Measurements from ENCODE around the gene MYRIP.
"Not testable (repeated sequence)": the region's sequence is repeated elsewhere in the genome, so short reads cannot be mapped to it uniquely, and the experiment has no call there.

The MYRIP gene

GRCh38 chr3:40237889-40238571, 428.6 kb downstream of the MYRIP start:
- peak; percentile 13 for DNase-seq (ENCODE audit: low spot score)

GRCh38 chr3:40240921-40241320, 431.5 kb downstream of the MYRIP start:
- no peak for DNase-seq (ENCODE audit: low spot score)

GRCh38 chr3:40242216-40242615, 432.8 kb downstream of the MYRIP start:
- no peak for DNase-seq (ENCODE audit: low spot score)

- no peak for DNase-seq (ENCODE audit: low spot score)
Observed at GRCh38 chr3:40242638-40243037, 433.2 kb downstream of the MYRIP start.

GRCh38 chr3:40243056-40243455, 433.6 kb downstream of the MYRIP start:
- DNase-seq (ENCODE audit: low spot score) = no peak

- no peak for DNase-seq (ENCODE audit: low spot score)
Observed at GRCh38 chr3:40247714-40248454, 438.5 kb downstream of the MYRIP start.

- no peak for DNase-seq (ENCODE audit: low spot score)
Observed at GRCh38 chr3:40248591-40248990, 439.2 kb downstream of the MYRIP start.

- DNase-seq (ENCODE audit: low spot score) = no peak
Observed at GRCh38 chr3:40249168-40249567, 439.8 kb downstream of the MYRIP start.

GRCh38 chr3:40254491-40254890, 445.1 kb downstream of the MYRIP start:
- no peak for DNase-seq (ENCODE audit: low spot score)

- DNase-seq (ENCODE audit: low spot score) = no peak
Observed at GRCh38 chr3:40254891-40255290, 445.5 kb downstream of the MYRIP start.

GRCh38 chr3:40255532-40255931, 446.1 kb downstream of the MYRIP start:
- no peak for DNase-seq (ENCODE audit: low spot score)

- DNase-seq (ENCODE audit: low spot score) = no peak
Observed at GRCh38 chr3:40258064-40258463, 448.7 kb downstream of the MYRIP start.

- DNase-seq (ENCODE audit: low spot score) = no peak
Observed at GRCh38 chr3:40258555-40258954, 449.1 kb downstream of the MYRIP start.

GRCh38 chr3:40262331-40262730, 452.9 kb downstream of the MYRIP start:
- no peak for DNase-seq (ENCODE audit: low spot score)

GRCh38 chr3:40264451-40264850, 455.0 kb downstream of the MYRIP start:
- no peak for DNase-seq (ENCODE audit: low spot score)

- DNase-seq (ENCODE audit: low spot score) = no peak
Observed at GRCh38 chr3:40265181-40265580, 455.8 kb downstream of the MYRIP start.

- no peak for DNase-seq (ENCODE audit: low spot score)
Observed at GRCh38 chr3:40267937-40268724, 458.7 kb downstream of the MYRIP start.

GRCh38 chr3:40268802-40269524, 459.6 kb downstream of the MYRIP start:
- DNase-seq (ENCODE audit: low spot score) = no peak

GRCh38 chr3:40278791-40279190, 469.4 kb downstream of the MYRIP start:
- no peak for DNase-seq (ENCODE audit: low spot score)

- no peak for DNase-seq (ENCODE audit: low spot score)
Observed at GRCh38 chr3:40281995-40282394, 472.6 kb downstream of the MYRIP start.

- DNase-seq (ENCODE audit: low spot score) = not testable (repeated sequence)
Observed at GRCh38 chr3:40283057-40283456, 473.6 kb downstream of the MYRIP start.

GRCh38 chr3:40287248-40287647, 477.8 kb downstream of the MYRIP start:
- no peak for DNase-seq (ENCODE audit: low spot score)

Data from AG08396 (cell line).